Keratinocyte (primary cell): ENCODE measurements around the gene ALG2. TPM values are rescaled to one million over a fixed set of nuclear protein-coding genes. Genes with fewer than 3 reads are reported as not detected.

Experiments used
- DNase-seq: peaks from one replicate; pipeline ENCODE4 v3.0.0-alpha.2; 2011; ENCODE audit warnings: low read depth, missing footprints, low spot score
- FAIRE-seq: peaks from 2 replicates; lab custom pipeline; 2011; peaks lifted over from hg19 to GRCh38; lab: Jason Lieb, UNC
- H2AFZ ChIP-seq: 2 replicates; pipeline ENCODE4 v1.6.0; 2012; ENCODE audit warnings: low read length, control low read depth, inconsistent platforms; ENCODE audit not compliant: control insufficient read depth
- H3K27ac ChIP-seq: 2 replicates; pipeline ENCODE4 v1.5.1; 2011; ENCODE audit warnings: low read length; ENCODE audit not compliant: control insufficient read depth, insufficient read depth
- H3K27me3 ChIP-seq: 3 replicates; pipeline ENCODE4 v1.6.0; 2011; ENCODE audit warnings: low read length; ENCODE audit not compliant: control insufficient read depth, insufficient read depth; ENCODE audit errors: extremely low read depth
- H3K36me3 ChIP-seq, 2 experiments: 2 replicates in 1 of 2; 3 replicates in 1 of 2; pipeline ENCODE4 v1.5.1; 2011; ENCODE audit warnings: low read length in 2 of 2, mild to moderate bottlenecking in 1 of 2; ENCODE audit not compliant: control insufficient read depth in 2 of 2, insufficient read depth in 2 of 2; ENCODE audit errors: extremely low read depth in 1 of 2
- H3K4me1 ChIP-seq: 3 replicates; pipeline ENCODE4 v1.5.1; 2011; ENCODE audit warnings: low read length; ENCODE audit not compliant: control insufficient read depth, insufficient read depth; ENCODE audit errors: extremely low read depth
- H3K4me2 ChIP-seq: 3 replicates; pipeline ENCODE4 v1.6.0; 2011; ENCODE audit warnings: low read depth, low read length; ENCODE audit not compliant: control insufficient read depth, insufficient read depth; ENCODE audit errors: extremely low read depth
- H3K4me3 ChIP-seq, 3 experiments: fragments of 200-600 bp in 1 of 3; sonication (generic) in 1 of 3; 2 replicates in 2 of 3; 3 replicates in 1 of 3; pipeline ENCODE4 v1.5.1; 2011 to 2016; ENCODE audit warnings: low read length in 3 of 3, mild to moderate bottlenecking in 3 of 3, control low read depth in 2 of 3, inconsistent platforms in 1 of 3, low read depth in 1 of 3, mixed read lengths in 1 of 3, mixed run types in 1 of 3, moderate library complexity in 1 of 3; ENCODE audit not compliant: control insufficient read depth in 2 of 3, insufficient read depth in 2 of 3; ENCODE audit errors: extremely low read depth in 1 of 3
- H3K79me2 ChIP-seq: 2 replicates; pipeline ENCODE4 v1.6.0; 2012; ENCODE audit warnings: low read length; ENCODE audit not compliant: control insufficient read depth, insufficient read depth
- H3K9ac ChIP-seq: 3 replicates; pipeline ENCODE4 v1.6.0; 2011; ENCODE audit warnings: low read length; ENCODE audit not compliant: control insufficient read depth, insufficient read depth; ENCODE audit errors: extremely low read depth
- H3K9me1 ChIP-seq: 3 replicates; pipeline ENCODE4 v1.6.0; 2011; ENCODE audit warnings: low read length; ENCODE audit not compliant: control insufficient read depth, insufficient read depth; ENCODE audit errors: extremely low read depth
- H3K9me3 ChIP-seq: 2 replicates; pipeline ENCODE4 v1.5.1; 2012; ENCODE audit warnings: low read depth, low read length; ENCODE audit not compliant: control insufficient read depth
- H4K20me1 ChIP-seq: 3 replicates; pipeline ENCODE4 v1.6.0; 2011; ENCODE audit warnings: low read length; ENCODE audit not compliant: control insufficient read depth, insufficient read depth; ENCODE audit errors: extremely low read depth
- CTCF ChIP-seq, 3 experiments: IDR thresholded peaks in 1 of 3; conservative IDR thresholded peaks in 1 of 3; optimal IDR thresholded peaks in 1 of 3; 2 replicates in 2 of 3; 3 replicates in 1 of 3; pipeline versions ENCODE3 to v1.5.1; 2011; ENCODE audit warnings: low read length in 3 of 3, mild to moderate bottlenecking in 3 of 3, moderate library complexity in 2 of 3, control low read depth in 1 of 3, inconsistent platforms in 1 of 3; ENCODE audit not compliant: insufficient read depth in 2 of 3; ENCODE audit errors: extremely low read depth in 1 of 3
- EZH2 ChIP-seq: IDR thresholded peaks from one replicate; pipeline ENCODE4 v1.6.1; 2012; ENCODE audit warnings: inconsistent platforms, mild to moderate bottlenecking, low read length, moderate library complexity
- dilution Hi-C: fragments of 300-500 bp; cut with MboI; formaldehyde crosslinking; loops from one replicate; pipeline ENCODE4 v1.7.0; 2020; ENCODE audit warnings: low sequenced_read_pairs; ENCODE audit not compliant: extremely low pct_ligation_motif_present
- polyA plus RNA-seq, 5 experiments: library from polyadenylated mRNA; depleted of rRNA in 3 of 5; stranded (reverse) in 3 of 5; stranded (forward) in 1 of 5; unstranded in 1 of 5; fragments of >200 nt; gene quantifications; 1 replicate in 1 of 5; 2 replicates in 3 of 5; 3 replicates in 1 of 5; pipeline versions ENCODE4 v1.2.1 to v1.2.3, GENCODE V29; 2011 to 2012; ENCODE audit warnings: missing spikeins in 2 of 5, low read depth in 1 of 5, low replicate concordance in 1 of 5

ALG2 gene
- polyA plus RNA-seq, 1 donor (not counting 4 experiments of a cell fraction or from before 2014, with no cell fraction given): 57.1 TPM

- TF ChIP-seq CTCF (optimal IDR thresholded peaks at IDR 0.05 in 1 of 3, IDR thresholded peaks at IDR 0.05 in 1 of 3, conservative IDR thresholded peaks at IDR 0.05 in 1 of 3; ENCODE audit: extremely low read depth in 1 of 3, insufficient read depth in 2 of 3, low read length in 3 of 3) (no peak), EZH2 (no peak)
- peaks cover 13 to 29% of the 10 kb centered on the region in 2 experiments for H3K36me3 ChIP-seq
- no peak overlapping the region for H3K27ac ChIP-seq
- H3K4me2 ChIP-seq: no peak overlapping the region
- dilution Hi-C loops: no loop called here
- peaks cover 21% of the 10 kb centered on the region for H3K4me1 ChIP-seq
- no peaks in the 10 kb centered on the region for H3K9me1 ChIP-seq
- H3K27me3 ChIP-seq: no peaks in the 10 kb centered on the region
- no peak overlapping the region for H3K4me3 ChIP-seq
- H3K79me2 ChIP-seq: peaks cover 82% of the 10 kb centered on the region
- FAIRE-seq: no peak
- H3K9me3 ChIP-seq: no peaks in the 10 kb centered on the region
- peaks cover 3% of the 10 kb centered on the region for H4K20me1 ChIP-seq
- no peak overlapping the region for H2AFZ ChIP-seq
- H3K9ac ChIP-seq: no peak overlapping the region
- no peak for DNase-seq
Observed at GRCh38 chr9:99224445-99224844, 2.7 kb upstream of the ALG2 start.

- H3K9me1 ChIP-seq: no peaks in the 10 kb centered on the region
- TF ChIP-seq EZH2: no peak
- peak in 1 of 3 experiments; percentile 3 for TF ChIP-seq CTCF (optimal IDR thresholded peaks at IDR 0.05 in 1 of 3, IDR thresholded peaks at IDR 0.05 in 1 of 3, conservative IDR thresholded peaks at IDR 0.05 in 1 of 3; ENCODE audit: extremely low read depth in 1 of 3, insufficient read depth in 2 of 3, low read length in 3 of 3)
- no peak for FAIRE-seq
- H3K9me3 ChIP-seq: no peaks in the 10 kb centered on the region
- peaks cover 23% of the 10 kb centered on the region for H3K4me1 ChIP-seq
- peaks cover 7 to 29% of the 10 kb centered on the region in 2 experiments for H3K36me3 ChIP-seq
- peak overlapping the region; percentile 100 for H3K9ac ChIP-seq
- peak overlapping the region; percentile 100 for H3K27ac ChIP-seq
- dilution Hi-C loops: no loop called here
- no peaks in the 10 kb centered on the region for H3K27me3 ChIP-seq
- H3K79me2 ChIP-seq: peaks cover 90% of the 10 kb centered on the region
- peaks cover 3% of the 10 kb centered on the region for H4K20me1 ChIP-seq
- peak overlapping the region; percentile 90 to 98 (median 97) for H3K4me3 ChIP-seq
- peak overlapping the region; percentile 94 for H3K4me2 ChIP-seq
- no peak for DNase-seq
- peak overlapping the region; percentile 93 for H2AFZ ChIP-seq
Observed at GRCh38 chr9:99222416-99223270, 901 bp upstream of the ALG2 start.
